T follicular helper cell (primary cell): Measurements from ENCODE around the gene MIB2.
"Not testable (repeated sequence)": the region's sequence is repeated elsewhere in the genome, so short reads cannot be mapped to it uniquely, and the experiment has no call there.

Experiments used
- DNase-seq: peaks from one replicate; pipeline ENCODE4 v3.0.0-alpha.2; 2020; ENCODE audit warnings: low read depth

The MIB2 gene

DNA sequence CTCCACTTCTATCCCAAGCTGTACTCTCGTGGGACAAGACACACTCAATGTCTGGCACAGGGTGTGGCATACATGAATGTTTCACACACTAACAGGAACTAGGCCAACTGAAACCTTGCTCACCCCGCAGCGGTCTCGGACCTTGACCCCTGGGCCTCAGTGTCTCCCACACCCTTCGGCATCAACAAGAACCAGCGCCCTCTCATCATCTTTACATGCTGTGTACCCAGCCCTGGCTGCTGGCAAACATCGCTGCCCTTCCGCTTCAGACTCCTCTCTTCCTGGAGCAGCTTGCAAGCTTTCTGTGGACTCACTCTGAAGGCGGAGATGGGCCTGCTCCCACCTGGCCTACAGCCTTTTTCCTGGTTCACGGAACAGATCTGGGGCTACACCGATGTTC is 33.0 kb downstream of the MIB2 start:
- not testable (repeated sequence) for DNase-seq

DNA sequence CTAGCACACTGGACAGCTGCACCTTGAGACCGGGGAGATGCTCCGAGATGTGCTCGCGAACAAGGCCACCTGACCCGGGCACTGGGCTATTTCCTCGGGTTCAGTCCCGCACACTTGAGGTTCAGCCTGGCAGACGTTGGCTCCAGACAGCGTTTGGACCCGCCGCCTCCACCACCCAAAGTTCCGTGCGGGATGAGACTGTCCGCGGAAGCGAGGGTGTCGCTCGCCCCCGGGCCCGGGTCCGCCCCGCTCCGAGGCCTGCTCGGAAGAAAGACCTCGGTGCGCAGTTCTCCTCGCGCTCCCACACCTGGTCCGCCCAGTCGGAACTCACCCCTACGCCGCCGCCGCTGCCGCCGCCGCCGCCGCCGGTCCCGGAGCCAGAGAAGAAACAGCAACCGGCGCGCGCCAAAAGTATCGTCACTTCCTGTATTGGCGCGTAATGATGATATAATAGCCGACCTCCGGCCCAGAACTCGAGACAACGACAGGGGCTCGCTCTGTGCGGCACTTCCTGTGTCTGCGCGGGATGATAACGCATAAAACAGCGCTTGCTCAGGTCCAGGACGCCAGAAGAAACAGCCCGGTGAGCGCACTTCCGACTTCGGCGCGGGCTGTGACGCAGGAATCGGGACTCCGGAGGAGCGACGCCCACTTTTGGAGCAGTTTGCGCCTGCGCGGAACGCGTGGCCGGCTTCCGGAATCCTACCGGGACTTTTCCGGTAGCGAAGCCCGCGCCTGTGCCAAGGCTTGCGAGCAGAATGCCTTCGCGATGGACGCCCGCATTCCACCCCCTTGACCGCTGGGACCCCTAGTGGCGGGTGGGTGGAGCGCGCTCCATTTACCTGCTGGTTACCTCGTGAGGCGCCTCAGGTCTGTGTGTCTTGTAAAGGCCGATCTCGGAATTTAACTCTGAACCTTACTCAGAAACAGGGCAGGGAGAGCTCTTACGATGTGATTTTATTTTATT is 43.6 kb downstream of the MIB2 start, which contains the start of gene CDK11B:
TSS of gene CDK11B (minus strand) at position 422 of the 967 bp plus-strand sequence. CDS start 1,519 bp downstream, outside the sequence.
- DNase-seq: peak; percentile 94

DNA sequence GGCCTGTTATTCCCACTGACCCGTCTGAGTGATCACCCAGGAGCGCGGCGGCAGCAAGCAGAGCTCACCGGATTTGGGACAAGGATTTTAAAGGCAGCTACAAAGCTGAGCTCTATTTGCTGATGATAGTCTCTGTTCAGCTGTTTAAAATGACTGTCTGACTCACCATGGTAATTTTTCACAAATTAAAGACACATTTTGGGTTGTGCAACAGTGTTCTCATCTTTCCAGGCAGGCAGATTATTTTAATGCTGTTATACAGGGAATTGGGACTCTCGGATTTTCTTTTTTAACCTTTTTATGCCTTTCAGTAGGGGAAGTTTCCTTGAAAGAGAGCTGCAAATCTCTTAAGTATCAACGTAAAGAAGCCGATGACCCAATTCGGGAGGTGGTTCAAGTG is 47.1 kb downstream of the MIB2 start:
- DNase-seq: not testable (repeated sequence)

DNA sequence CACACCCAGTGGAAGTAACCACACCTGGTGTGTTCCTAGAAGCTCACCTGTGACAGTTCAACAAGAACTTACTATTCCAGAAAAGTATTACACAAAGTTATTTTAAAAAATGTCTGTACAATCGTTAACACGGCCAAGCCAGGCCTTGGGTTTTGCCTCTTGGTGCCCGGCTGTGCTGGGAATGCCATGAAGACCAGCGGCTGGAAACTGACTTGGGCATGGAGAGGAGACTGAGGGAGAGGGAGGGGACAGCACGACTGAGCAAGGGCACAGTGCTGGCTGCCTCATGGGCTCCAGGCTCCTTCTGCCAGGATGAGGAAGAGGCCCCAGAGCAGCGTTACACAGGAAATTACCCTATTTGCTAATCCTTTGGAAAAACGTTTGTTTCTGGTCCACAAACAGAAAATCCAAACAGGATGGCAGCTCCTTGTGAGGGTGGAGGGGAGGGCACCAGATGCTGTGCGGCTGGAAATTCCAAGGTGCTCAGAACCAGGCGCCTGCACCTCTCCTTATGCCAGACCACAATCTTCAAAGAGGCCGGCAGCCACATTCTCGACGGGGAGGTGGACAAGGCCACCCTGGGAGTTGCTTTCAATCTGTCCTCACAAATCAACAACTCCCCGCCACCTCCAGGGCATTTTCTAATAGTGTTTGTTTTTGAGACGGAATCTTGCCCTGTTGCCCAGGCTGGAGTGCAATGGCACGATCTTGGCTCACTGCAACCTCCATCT is 47.7 kb downstream of the MIB2 start:
- not testable (repeated sequence) for DNase-seq

DNA sequence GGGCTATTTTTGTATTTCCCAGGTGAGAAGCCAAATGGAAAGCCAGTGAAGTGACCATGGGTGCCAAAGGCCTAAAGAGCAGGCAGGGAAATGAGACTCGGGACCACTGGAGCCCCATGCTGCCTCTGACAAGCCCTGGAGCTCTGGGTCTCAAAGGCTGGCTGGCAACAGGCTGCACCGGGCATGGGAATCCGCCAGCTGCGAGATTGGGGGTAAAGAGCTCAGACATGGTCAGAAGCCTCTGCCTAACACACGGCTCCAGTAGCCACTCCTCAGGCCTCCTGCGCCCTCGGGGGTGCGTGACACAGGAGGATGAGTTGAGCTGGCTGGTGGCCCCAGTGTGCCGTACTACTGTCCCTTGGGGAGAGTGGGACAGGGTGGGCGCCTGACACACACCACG is 49.0 kb downstream of the MIB2 start:
- DNase-seq: not testable (repeated sequence)

DNA sequence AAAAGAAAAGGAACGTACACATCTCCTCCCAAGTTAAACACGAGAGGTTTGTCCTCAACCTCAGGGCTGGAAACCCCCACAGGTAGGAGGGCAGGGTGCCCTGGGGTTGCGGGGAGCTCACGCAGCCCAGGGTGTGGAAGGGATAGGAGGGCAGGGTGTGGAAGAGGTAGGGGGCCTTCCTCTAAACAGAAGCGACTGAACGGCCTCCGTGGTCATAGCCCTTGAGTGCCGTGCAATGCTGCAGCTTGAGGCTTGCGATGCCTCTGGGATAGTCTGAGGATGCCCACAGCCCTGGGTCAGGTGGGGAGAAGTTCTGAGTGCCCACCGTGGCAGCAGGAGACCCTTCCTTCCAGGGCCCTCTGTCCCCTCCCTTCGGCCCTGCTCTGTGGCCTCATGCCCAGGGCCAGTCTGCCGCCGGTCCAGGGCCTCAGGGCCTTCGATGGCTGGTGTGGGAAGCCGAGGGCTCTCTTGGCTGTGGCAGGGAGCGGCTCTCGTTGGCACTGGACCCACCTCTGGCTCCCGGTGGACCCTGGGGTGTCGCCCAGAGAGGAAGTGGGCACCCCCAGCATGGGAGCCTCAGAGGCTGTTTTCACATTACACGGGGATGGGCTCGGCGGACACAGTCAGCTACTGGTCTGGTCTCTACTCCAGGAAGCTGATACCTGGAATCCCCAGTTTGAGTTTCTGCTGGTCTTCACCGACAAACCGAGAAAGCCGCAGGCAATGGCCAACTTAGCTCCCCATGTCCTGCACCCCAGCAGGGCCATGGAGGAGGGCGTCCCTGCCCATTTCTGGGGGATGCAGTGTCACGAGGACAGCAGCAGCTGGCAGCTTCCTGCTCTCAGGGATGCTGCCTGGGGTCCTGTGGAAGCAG is 49.9 kb downstream of the MIB2 start:
- DNase-seq: no peak

DNA sequence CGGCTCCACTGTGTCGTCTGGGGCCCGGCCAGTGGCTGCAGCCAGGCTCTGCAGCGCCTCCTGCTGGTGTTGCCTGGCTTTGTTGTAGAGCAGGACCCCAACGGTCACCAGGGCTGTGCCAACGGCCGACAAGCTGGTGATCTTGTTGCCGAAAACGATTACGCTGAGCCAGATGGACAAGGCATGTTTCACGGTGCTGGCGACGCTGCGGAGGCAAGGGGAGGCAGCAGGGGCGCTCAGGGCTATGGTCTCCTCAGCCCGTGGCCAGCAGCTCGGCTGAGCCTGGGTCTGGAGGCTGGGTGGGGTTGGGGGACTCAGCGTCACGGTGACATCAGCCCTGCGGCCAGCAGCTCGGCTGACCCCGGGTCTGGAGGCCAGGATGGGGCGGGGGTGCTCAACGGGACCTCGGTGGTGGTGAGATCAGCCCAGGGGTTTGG is 50.5 kb downstream of the MIB2 start:
- no peak for DNase-seq

DNA sequence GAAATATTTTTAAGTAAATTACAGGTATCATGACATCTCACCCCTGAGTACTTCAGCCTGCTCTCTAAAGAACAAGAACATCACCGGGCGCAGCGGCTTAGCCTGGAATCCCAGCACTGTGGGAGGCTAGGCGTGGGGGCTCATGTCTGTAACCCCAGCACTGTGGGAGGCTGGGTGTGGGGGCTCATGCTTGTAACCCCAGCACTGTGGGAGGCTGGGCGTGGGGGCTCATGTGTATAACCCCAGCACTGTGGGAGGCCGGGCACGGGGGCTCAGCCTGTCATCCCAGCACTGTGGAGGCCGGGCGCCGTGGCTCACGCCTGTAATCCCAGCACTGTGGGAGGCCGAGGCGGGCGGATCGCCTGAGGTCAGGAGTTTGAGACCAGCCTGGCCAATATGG is 51.2 kb downstream of the MIB2 start:
- DNase-seq: no peak

DNA sequence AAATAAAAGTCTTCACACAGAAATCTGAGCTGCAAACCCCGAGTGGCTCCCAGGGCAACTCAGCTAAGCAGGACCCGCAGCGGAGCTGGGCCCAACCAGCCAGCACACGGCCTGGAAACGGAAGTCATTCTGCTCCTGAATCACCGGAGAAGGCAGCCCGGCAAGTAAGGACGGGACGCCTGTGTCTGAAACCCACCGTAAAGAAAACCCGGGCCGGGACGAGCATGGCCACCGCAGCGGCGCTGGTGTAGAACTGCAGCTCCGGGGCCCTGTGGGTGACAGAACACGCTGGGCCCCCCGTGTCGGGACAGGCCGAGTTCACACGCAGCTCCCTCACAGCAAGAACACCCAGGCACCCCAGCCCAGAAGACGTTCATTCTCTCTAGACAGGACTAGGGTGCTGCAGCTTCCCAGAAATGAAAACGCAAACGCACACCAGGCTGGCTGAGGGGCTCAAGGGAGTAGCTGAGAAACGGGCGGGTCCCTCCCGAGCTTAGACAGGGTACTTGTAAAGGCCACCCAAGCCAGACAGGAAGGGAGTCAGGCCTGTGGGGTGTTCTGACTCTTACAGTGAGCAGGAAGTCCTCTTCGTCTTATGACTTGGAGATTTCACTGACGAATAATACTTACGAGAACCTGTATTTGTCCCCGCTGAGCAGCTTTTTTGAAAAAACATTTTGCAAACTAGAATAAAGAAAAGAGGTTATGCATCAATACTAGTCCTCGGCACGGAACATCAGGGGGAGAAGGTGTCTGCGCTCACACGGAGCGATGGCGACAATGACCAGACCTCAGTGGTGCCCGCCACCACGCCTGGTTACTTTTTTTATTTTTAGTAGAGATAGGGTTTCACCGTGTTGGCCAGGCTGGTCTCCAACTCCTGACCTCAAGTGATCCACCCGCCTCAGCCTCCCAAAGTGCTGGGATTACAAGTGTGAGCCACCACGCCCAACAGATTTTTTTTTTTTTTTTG is 54.5 kb downstream of the MIB2 start:
- DNase-seq: no peak

DNA sequence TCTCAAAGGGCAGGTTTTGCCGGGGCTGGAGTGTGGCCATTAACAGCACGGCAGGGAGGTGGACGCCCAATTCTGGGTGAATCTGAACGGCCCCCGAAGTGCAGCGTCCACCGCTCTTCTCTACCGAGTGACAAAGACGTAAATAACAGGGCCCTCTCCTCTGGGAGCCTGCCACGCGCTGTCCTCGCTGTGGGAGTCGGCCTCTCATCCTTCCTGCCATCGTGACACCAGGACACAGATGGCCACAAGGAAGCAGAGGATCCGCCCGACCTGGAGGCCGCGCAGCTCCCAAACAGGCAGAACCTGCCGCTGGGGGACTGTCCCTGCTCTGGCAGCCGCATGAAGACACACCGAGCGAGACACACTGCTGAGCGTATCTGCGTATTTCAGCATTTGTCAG is 55.6 kb downstream of the MIB2 start:
- no peak for DNase-seq

DNA sequence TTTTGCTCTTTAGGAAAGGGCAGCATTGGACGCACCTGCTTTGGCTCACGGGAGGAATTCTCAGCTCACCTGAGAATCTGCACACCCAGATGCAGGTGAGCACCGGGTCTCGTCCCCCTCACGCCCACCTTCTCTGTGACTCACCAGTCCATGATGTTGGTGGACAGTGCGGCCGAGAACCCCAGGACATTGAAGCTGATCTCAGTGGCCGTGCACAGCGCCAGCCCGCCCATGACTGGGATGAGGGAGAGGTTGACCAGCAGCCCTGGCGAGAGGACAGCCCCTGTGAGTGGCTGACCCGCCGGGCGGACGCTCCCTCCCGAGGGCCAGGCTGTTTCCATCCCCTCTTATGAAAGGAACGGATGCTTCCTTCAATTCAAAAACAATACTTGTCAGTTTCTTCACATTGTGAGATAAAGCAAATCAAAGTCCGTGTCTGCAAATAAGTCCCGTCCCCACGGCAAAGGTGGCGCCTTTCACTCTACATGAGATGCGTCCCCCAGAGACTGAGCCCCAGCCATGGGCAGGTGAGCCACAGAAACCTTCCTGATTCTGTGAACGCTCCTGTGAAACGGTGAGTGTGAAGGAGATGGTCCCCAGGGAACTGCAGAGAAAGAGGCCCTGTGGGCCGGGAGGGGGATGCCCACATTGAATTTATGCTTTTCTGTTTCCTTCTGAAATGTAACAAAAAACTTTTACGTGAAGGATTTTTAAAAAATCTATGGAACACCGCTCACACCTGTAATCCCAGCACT is 56.2 kb downstream of the MIB2 start:
- no peak for DNase-seq

DNA sequence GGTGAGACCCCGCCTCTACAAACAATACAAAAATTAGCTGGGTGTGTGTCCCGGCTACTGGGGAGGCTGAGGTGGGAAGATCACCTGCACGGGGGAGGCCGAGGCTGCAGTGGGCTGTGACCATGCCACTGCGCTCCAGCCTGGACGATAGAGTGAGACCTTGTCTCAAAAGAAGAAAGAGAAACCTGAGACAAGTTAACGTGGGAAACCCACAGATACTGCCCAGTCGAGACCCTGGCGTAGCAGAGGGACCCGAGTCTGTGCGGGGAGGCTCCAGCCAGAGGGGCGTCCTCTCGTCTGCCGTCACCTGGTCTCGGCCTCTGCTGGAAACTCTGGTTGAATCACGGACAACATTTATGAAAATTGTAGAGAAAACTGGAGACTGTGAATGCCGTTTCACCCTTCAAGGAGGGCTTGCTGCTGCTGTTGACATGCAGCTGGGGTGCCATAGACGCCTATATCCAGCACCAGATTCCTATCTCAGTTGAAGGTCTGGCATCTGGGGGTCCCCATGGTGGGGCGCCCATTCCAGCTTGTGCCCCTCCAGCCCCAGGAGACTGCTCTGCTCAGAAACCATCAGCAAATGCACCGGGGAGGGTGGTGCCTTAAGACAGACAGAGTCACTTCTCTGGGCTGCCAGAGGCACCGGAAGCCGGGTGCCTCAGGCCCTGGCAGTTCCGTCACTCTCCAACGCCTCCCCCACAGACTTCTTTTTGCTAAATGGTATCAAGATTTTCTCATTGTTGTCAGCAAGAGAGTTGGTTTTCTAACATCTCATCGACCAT is 57.1 kb downstream of the MIB2 start:
- no peak for DNase-seq

DNA sequence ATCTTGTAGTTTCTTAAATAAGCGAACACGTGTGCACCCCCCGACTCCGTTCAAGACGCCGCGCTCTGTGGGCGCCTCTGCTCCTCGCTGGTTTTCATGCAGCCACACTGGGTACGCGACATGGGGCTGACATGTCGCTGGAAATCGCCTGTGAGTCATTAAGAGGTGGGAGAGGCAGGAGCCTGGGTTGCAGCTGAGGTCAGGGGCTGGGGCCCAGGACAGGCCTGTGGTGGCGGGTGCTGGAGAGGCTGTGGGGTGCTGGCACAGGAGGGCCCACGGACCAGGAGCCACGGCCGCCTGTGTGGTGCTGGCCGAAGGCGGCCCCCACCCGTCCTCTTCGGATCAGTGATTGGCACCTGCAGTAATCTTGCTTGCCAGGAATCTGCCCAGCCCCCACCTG is 59.5 kb downstream of the MIB2 start:
- DNase-seq: not testable (repeated sequence)

DNA sequence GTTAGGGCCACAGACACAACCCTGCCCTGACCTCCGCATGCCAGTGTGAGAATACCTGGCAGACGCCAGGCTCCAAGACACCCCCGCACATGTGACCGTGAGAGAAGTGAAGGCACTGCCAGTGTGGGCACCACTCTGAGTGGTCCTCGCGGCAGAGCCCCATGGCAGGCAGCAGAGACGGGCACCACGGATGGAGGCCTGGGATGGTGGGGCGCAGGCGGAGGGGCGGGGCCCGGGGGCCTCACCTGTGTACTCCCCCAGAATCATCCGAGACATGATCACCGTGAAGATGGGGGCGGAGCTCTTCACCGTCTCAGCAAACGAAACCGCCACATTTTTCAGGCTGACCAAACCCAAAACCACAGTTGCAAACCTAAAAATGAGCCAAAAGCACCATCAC is 59.9 kb downstream of the MIB2 start:
- not testable (repeated sequence) for DNase-seq

DNA sequence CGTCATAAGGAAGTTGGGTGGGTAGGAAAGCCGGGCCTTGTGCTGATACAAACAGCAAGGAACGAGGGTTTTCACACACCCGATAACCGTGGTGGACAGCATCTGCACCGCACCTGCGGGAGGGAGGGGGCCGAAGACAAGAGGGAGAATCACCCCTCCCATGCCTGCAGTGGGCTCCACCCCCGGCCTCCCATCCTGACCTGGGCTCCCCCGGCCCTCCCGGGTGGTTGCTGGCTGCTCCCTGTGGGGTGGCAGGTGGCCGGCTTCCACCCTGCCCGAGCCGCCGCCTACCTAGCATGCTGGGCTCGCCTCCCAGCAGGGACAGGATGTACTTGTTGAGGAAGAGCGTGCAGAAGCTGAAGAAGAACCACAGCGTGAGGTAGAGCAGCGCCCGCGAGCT is 60.8 kb downstream of the MIB2 start:
- not testable (repeated sequence) for DNase-seq

DNA sequence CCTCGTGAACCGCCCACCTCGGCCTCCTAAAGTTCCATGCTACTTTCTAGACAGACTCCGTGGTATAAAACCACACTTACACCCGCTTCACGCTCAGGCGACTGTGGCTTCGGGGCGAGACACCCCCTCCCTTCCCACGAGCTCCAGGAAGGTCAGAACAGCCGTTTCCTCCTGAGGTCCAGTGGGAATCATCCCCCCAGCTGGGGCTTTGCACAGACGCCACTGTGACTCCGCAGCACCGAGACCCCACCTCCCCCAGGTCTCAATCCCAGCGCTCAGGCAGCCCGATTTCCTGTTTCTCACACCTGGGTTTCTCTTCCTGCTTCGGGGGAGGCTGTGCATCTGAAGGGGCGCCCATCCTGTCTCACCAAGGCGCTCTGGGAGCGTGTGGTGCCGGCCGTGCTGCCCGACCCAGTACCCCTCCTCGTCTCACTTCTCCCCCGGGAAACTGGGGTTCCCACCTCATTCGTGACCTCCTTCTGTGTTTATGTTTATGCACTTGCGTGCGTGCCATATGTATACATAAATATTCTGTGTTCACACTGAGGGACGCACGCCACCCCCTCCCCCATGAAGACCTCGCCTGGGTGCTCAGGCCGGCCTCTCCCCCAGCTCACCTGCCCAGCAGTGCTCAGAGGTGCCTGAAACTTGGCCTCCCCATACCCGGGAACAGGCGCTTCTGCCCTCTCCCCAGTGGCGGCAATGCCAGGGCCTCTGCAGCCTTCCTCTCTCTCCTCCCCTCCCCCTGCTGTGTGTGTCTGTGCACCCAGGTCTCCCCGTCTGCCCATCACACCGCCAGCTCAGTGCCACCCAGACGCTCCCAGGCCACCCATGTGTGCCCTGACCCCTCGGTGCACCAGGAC is 62.6 kb downstream of the MIB2 start:
- DNase-seq: peak; percentile 30

DNA sequence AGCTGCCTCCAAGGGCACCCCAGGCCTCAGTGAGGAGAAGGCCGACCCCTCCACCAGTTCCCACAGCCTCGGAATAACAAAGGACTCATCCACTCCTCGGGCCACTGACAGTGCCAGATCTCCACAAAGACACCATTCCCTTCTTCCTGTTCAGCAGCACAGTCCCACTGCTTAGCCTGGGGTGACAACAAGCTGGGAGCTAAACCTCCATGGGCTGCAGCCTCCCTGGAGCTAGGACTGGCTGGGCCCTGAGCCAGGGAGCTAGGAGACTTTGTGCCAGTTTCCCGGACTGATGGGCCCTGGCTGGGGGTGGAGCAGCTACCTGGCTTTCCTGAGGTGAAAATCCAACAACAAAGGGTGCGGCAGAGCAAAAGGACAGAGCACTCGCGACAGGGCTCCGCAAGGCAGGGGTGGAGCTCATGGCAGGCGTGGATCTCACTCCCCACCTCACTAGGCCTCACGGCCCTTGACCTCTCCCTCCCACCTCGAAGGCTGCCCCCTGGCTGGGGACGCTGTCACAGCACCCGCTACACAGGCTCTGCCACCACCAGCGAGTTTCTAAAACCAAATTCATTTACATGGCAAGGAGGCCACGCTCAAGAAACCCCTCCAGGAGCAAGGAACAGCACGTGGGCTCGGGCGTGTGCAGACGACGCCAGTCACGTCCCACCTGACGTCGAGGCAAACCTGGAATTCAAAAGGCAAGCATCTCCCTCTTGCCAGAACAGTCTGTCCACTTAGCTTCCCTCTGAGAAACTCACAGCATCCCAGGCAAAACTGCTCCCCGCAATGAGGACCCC is 63.5 kb downstream of the MIB2 start:
- peak; percentile 18 for DNase-seq
